PC-9 (cell line): ENCODE results near the gene SULT4A1. TPM values are rescaled to one million over a fixed set of nuclear protein-coding genes. Genes with fewer than 3 reads are reported as not detected.

ENCODE experiments used
- BruUV-seq: library from RNA; stranded (reverse); fragments of 400-500 nt; replicated peaks from 2 replicates; lab custom pipeline; 2021; lab: Mats Ljungman, UMichigan
- CTCF ChIA-PET: fragments of 300-600 bp; sonication (Branson Sonifier 250); formaldehyde crosslinking; loops from one replicate; lab custom pipeline; 2022; ENCODE audit warnings: antibody characterized with exemption; lab: Charles Lee
- POLR2A ChIA-PET: fragments of 300-600 bp; sonication (Branson Sonifier 250); formaldehyde crosslinking; loops from one replicate; lab custom pipeline; 2022; ENCODE audit warnings: antibody characterized with exemption; ENCODE audit not compliant: unreplicated experiment; lab: Charles Lee
- DNase-seq, 2 experiments: peaks; one replicate each; pipeline versions ENCODE4 v3.0.0 to v3.0.0-alpha.2; 2015 to 2022; ENCODE audit warnings: mixed read lengths in 1 of 2
- H2AFZ ChIP-seq: fragments of 200-600 bp; sonication (generic); 2 replicates; pipeline ENCODE4 v1.8.1; 2017; ENCODE audit warnings: antibody characterized with exemption
- H3F3A ChIP-seq: fragments of 200-600 bp; sonication (generic); 2 replicates; pipeline ENCODE4 v1.8.1; 2017; ENCODE audit warnings: antibody characterized with exemption, mild to moderate bottlenecking, low read depth; ENCODE audit not compliant: insufficient read depth
- H3K27ac ChIP-seq: fragments of 200-600 bp; sonication (generic); 2 replicates; pipeline ENCODE4 v1.6.1; 2016; ENCODE audit warnings: mixed run types
- H3K27me3 ChIP-seq: fragments of 200-600 bp; sonication (generic); 2 replicates; pipeline ENCODE4 v1.6.1; 2016; ENCODE audit warnings: low read depth, mixed run types; ENCODE audit not compliant: insufficient read depth
- H3K36me3 ChIP-seq: fragments of 200-600 bp; sonication (generic); 2 replicates; pipeline ENCODE4 v1.6.1; 2016; ENCODE audit warnings: low read depth, mixed run types
- H3K4me1 ChIP-seq: fragments of 200-600 bp; sonication (generic); replicated peaks from 2 replicates; pipeline ENCODE4 v1.6.1; 2016; ENCODE audit warnings: mixed run types; ENCODE audit not compliant: insufficient read depth
- H3K4me2 ChIP-seq: fragments of 200-600 bp; sonication (generic); 2 replicates; pipeline ENCODE4 v1.6.1; 2017; ENCODE audit warnings: mixed run types
- H3K4me3 ChIP-seq: fragments of 200-600 bp; sonication (generic); 2 replicates; pipeline ENCODE4 v1.6.1; 2016; ENCODE audit warnings: mixed run types
- H3K79me2 ChIP-seq: fragments of 200-600 bp; sonication (generic); 2 replicates; pipeline ENCODE4 v1.6.1; 2017; ENCODE audit warnings: low read depth, mixed run types
- H3K9me2 ChIP-seq: fragments of 200-600 bp; sonication (generic); 2 replicates; pipeline ENCODE4 v1.8.1; 2017; ENCODE audit warnings: mild to moderate bottlenecking; ENCODE audit not compliant: insufficient read depth
- H3K9me3 ChIP-seq: fragments of 200-600 bp; sonication (generic); 2 replicates; pipeline ENCODE4 v1.8.1; 2016; ENCODE audit warnings: low read depth; ENCODE audit not compliant: insufficient read depth
- H4K20me1 ChIP-seq: fragments of 200-600 bp; sonication (generic); 2 replicates; pipeline ENCODE4 v1.8.1; 2017; ENCODE audit not compliant: insufficient read depth
- CTCF ChIP-seq: fragments of 200-600 bp; sonication (generic); conservative IDR thresholded peaks from 2 replicates; pipeline ENCODE4 v1.6.1; 2017; ENCODE audit warnings: mixed run types, antibody characterized with exemption, mild to moderate bottlenecking, moderate library complexity
- EZH2 ChIP-seq: fragments of 200-600 bp; sonication (generic); IDR thresholded peaks from 2 replicates; pipeline ENCODE4 v1.8.0; 2017; ENCODE audit warnings: antibody characterized with exemption, low read depth
- intact Hi-C: fragments of 100-400 bp; cut with micrococcal nuclease; formaldehyde crosslinking; loops from one replicate; pipeline ENCODE4 v1.10.0; 2022; ENCODE audit not compliant: unreplicated experiment
- total RNA-seq: library from RNA; stranded (reverse); gene quantifications from 2 replicates; pipeline ENCODE4 v1.2.3, GENCODE V29; 2021

Gene SULT4A1
- total RNA-seq, 1 experiment from 2014 or later: 3.4 TPM

GRCh38 chr22:43783777-43784176 is 78.5 kb downstream of the SULT4A1 start:
- no peaks in the 10 kb centered on the region; the same call in 1 of the 2 replicates for H3F3A ChIP-seq
- H3K9me3 ChIP-seq: no peaks in the 10 kb centered on the region
- ChIA-PET CTCF (interaction anchor here (0.9 kb wide), 1 partner anchor 181 kb away, joined by 3 read pairs; no protein-coding TSS in a partner anchor), POLR2A (no interaction called here)
- no peak overlapping the region for H3K4me2 ChIP-seq
- intact Hi-C loops: no loop called here
- no peaks in the 10 kb centered on the region for H3K9me2 ChIP-seq
- H3K4me1 ChIP-seq: no peaks in the 10 kb centered on the region; the same call in 1 of the 2 replicates
- no TSS peak for BruUV-seq
- H3K36me3 ChIP-seq: no peaks in the 10 kb centered on the region
- DNase-seq: peak in 1 of 2 experiments; percentile 21
- TF ChIP-seq CTCF (peak; percentile 42; the same call in 1 of the 2 replicates), EZH2 (no peak)
- H3K4me3 ChIP-seq: no peak overlapping the region
- H4K20me1 ChIP-seq: 0 out of 2 replicates have a peak, but pooled peaks cover 5% of the 10 kb centered on the region
- H3K27ac ChIP-seq: no peak overlapping the region
- no peak overlapping the region for H2AFZ ChIP-seq
- peaks cover 5% of the 10 kb centered on the region; the same call in 1 of the 2 replicates for H3K27me3 ChIP-seq
- H3K79me2 ChIP-seq: no peaks in the 10 kb centered on the region

- no TSS peak for BruUV-seq
- Histone ChIP-seq H3F3A (no peaks in the 10 kb centered on the region; the same call in none of the 2 replicates), H3K4me2 (no peak overlapping the region), H3K27ac (no peak overlapping the region), H3K9me3 (no peaks in the 10 kb centered on the region), H3K36me3 (no peaks in the 10 kb centered on the region), H3K79me2 (no peaks in the 10 kb centered on the region), H2AFZ (no peak overlapping the region), H3K4me3 (no peak overlapping the region), H3K27me3 (peaks cover 5% of the 10 kb centered on the region; the same call in 1 of the 2 replicates), H4K20me1 (0 out of 2 replicates have a peak, but pooled peaks cover 5% of the 10 kb centered on the region), H3K9me2 (no peaks in the 10 kb centered on the region), H3K4me1 (peaks cover 5% of the 10 kb centered on the region)
- ChIA-PET POLR2A (no interaction called here), CTCF (no interaction called here)
- TF ChIP-seq CTCF (no peak), EZH2 (no peak)
- DNase-seq: peak in 1 of 2 experiments; percentile 12
- intact Hi-C loops: no loop called here
Observed at GRCh38 chr22:43782448-43782847, 79.9 kb downstream of the SULT4A1 start.

- H3K4me1 ChIP-seq: peaks cover 23% of the 10 kb centered on the region
- no peak overlapping the region for H3K27ac ChIP-seq
- peaks cover 21% of the 10 kb centered on the region; the same call in 1 of the 2 replicates for H3F3A ChIP-seq
- no TSS peak for BruUV-seq
- peak overlapping the region; percentile 41; the same call in 1 of the 2 replicates for H3K4me2 ChIP-seq
- ChIA-PET POLR2A (interaction anchor here (0.6 kb wide), 1 partner anchor 437 kb away, joined by 19 read pairs; no protein-coding TSS in a partner anchor), CTCF (no interaction called here)
- TF ChIP-seq EZH2: no peak
- TF ChIP-seq CTCF: no peak
- H3K27me3 ChIP-seq: no peaks in the 10 kb centered on the region
- no peaks in the 10 kb centered on the region for H3K79me2 ChIP-seq
- no peaks in the 10 kb centered on the region for H3K9me2 ChIP-seq
- no peaks in the 10 kb centered on the region for H3K36me3 ChIP-seq
- H3K9me3 ChIP-seq: no peaks in the 10 kb centered on the region
- intact Hi-C loops: no loop called here
- no peak overlapping the region for H3K4me3 ChIP-seq
- H2AFZ ChIP-seq: no peak overlapping the region
- no peaks in the 10 kb centered on the region for H4K20me1 ChIP-seq
- peak; percentile 61 to 94 for DNase-seq
Observed at GRCh38 chr22:43777286-43777685, 85.0 kb downstream of the SULT4A1 start.
